Large intestine (tissue), 3 donors: ENCODE results near the gene RASA3. TPM values are rescaled to one million over a fixed set of nuclear protein-coding genes. Genes with fewer than 3 reads are reported as not detected.
"Not testable (repeated sequence)": the region's sequence is repeated elsewhere in the genome, so short reads cannot be mapped to it uniquely, and the experiment has no call there.

Source experiments
- DNase-seq, 2 donors: peaks; one replicate each; pipeline versions ENCODE4 v3.0.0 to v3.0.0-alpha.2; 2013
- H3K27ac ChIP-seq: one replicate; pipeline ENCODE4 v1.5.1; 2013; ENCODE audit warnings: low read length
- H3K27me3 ChIP-seq: 2 replicates; pipeline ENCODE4 v1.6.1; 2013; ENCODE audit warnings: low read length; ENCODE audit not compliant: control insufficient read depth, insufficient read depth
- H3K36me3 ChIP-seq: 2 replicates; pipeline ENCODE4 v1.6.1; 2013; ENCODE audit warnings: low read length; ENCODE audit not compliant: control insufficient read depth, insufficient read depth
- H3K4me1 ChIP-seq: one replicate; pipeline ENCODE4 v1.6.1; 2013; ENCODE audit warnings: low read length; ENCODE audit not compliant: control insufficient read depth, insufficient read depth
- H3K4me3 ChIP-seq: one replicate; pipeline ENCODE4 v1.5.1; 2013; ENCODE audit warnings: low read length
- H3K9me3 ChIP-seq: one replicate; pipeline ENCODE4 v1.6.1; 2013; ENCODE audit warnings: mild to moderate bottlenecking, low read depth, low read length, moderate library complexity; ENCODE audit not compliant: control insufficient read depth
- WGBS: methylation state at CpG from one replicate; pipeline ENCODE4 v1.1.5; 2013; ENCODE audit warnings: low lambda C conversion rate; ENCODE audit not compliant: insufficient coverage; 5-methylcytosine and 5-hydroxymethylcytosine counted together
- polyA plus RNA-seq: library from polyadenylated mRNA; unstranded; fragments of 120-200 nt; gene quantifications from one replicate; pipeline ENCODE4 v1.2.1, GENCODE V29; 2013

RASA3 gene
- polyA plus RNA-seq, 1 donor = 8.3 TPM

DNA sequence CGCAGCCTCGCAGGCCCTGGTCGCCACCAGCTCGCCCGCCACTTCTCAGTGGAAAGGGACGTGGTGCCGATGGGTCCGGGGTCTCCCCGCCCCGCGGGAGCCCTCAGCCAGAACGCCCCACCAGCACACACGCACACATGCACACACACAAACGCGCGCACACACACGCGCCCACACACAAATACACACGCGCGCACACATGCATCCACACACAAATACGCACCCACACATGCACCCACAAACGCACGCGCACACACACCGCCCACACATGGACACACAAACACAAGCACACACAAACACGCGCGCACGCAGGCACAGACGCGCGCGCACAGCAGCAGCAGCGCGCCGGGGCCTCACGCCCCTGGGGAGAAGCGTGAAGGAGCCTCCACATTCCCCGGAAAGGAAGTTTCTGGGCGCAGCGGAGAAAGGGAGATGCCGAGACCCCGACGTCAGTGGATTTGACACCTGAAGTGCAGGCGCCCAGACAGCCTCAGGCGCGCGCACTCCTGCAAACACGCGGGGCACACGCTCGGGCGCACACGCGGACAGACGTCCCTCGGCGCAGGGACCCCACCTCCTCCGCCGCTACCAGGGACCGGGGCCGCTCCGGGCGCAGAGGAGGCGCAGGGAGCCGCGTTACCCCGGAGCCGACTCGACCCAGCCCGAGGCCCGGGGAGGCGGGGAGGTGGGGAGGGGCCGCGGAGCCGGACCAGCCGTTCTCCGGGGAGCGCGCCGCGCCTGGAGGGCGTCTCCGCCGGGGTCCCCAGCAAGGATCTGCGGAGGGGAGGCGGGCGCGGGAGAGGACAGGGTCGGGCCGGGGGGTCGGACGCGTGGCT lies 622 bp downstream of the RASA3 start:
- H3K9me3 ChIP-seq = peaks cover 14% of the 10 kb centered on the region
- H3K36me3 ChIP-seq = no peaks in the 10 kb centered on the region
- H3K4me3 ChIP-seq = peak overlapping the region; percentile 80
- H3K27ac ChIP-seq = peak overlapping the region; percentile 38
- no peaks in the 10 kb centered on the region for H3K27me3 ChIP-seq
- WGBS = no CpG with 5 or more reads among the region's 95 CpGs
- peak; percentile 29 to 62 for DNase-seq
- peaks cover 26% of the 10 kb centered on the region for H3K4me1 ChIP-seq

DNA sequence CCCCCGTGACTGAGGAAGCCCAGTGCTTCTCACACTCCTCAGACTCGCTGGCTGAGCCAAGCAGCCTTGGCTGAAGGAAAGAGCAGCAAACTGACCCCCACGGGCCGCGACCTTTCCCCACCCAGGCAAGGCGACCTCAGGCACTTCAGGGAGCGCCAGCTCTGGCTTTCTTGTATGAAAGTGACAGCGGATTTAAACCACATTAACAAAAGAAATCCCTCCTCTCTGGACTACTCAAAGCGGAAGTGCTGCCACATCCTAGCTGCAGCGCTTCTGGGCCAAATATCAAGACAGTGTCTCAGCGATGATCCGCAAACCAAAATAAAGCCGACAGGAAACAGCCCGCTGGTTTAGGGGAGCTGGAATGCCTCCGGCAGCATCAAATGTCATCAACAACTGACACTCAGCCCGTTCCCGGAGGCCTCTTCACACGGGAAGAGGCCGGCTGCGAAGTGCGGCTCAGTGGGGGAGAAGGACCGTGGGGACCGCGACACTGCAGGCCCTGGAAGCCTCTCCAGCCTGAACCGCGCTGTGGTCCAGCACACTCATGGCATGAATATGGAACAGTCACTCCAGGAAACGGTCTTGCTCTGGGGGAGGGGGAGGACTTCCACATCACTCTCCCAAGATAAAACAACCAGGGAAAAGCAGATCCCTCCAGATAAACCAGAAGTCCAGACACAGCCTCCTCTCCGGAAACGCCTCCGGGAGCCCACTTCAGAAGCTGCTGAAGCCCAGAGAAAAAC lies 1.4 kb downstream of the RASA3 start:
- no peaks in the 10 kb centered on the region for H3K27me3 ChIP-seq
- DNase-seq = peak; percentile 24 to 55
- peak overlapping the region; percentile 38 for H3K27ac ChIP-seq
- no CpG with 5 or more reads among the region's 30 CpGs for WGBS
- peaks cover 26% of the 10 kb centered on the region for H3K4me1 ChIP-seq
- H3K9me3 ChIP-seq = peaks cover 14% of the 10 kb centered on the region
- no peaks in the 10 kb centered on the region for H3K36me3 ChIP-seq
- peak overlapping the region; percentile 80 for H3K4me3 ChIP-seq

DNA sequence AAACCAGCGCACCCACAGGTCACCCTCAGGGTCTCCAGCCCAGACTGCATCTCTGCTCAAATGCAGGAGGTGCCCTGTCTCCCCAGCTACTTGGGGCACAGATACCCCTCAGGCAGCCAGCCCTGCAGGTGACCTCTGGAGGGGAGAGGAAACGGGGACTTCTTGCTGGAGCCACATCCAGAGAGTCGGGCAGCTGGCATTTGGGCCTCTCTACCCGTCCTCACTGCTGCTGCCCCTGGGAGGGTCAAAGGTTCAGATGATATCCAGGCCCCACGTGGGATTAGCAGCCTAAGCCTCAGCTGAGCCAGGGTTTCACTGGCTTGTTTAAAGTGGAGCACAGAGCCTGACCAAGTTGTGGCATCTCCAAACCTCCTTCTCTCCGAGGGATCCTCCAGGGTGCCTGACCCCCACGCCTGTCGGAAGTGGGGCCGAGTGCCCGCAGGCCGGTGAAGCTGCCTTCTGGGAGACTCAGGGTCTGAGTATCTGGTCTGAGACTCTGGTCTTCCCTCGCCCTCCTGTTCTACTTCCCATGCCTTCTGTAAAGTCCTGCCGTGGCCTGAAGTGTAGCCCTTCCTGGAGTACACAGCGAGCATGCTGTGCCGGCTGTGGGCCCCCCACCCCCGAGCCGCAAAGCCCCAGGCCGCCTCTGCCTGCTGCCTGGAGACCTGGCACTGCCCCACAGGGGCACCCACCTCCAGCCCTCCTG lies 2.1 kb downstream of the RASA3 start:
- no CpG with 5 or more reads among the region's 18 CpGs for WGBS
- no peak for DNase-seq
- peak overlapping the region; percentile 80 for H3K4me3 ChIP-seq
- H3K4me1 ChIP-seq = peaks cover 26% of the 10 kb centered on the region
- H3K9me3 ChIP-seq = peaks cover 14% of the 10 kb centered on the region
- H3K27me3 ChIP-seq = no peaks in the 10 kb centered on the region
- H3K36me3 ChIP-seq = no peaks in the 10 kb centered on the region
- H3K27ac ChIP-seq = peak overlapping the region; percentile 38

DNA sequence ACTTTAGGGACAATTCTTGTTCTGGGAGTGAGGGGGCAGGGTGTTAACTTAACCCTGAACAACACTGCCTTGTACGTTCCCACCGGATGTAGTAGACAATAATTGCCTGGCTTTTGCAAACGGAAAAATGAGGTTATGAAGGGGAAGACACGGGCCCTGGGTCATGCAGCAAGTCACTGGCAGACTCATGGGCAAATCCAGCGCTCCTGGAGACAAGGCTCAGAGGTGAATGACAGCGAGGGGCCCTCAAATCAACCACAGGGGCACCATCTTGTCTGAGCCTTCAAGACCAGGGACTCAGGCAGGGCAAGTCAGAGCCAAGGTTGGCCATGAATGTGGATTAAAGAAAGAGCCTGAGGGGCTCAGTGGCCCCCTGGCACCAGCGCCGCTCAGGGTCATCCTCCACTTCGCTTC lies 2.8 kb downstream of the RASA3 start:
- no peak overlapping the region for H3K4me3 ChIP-seq

DNA sequence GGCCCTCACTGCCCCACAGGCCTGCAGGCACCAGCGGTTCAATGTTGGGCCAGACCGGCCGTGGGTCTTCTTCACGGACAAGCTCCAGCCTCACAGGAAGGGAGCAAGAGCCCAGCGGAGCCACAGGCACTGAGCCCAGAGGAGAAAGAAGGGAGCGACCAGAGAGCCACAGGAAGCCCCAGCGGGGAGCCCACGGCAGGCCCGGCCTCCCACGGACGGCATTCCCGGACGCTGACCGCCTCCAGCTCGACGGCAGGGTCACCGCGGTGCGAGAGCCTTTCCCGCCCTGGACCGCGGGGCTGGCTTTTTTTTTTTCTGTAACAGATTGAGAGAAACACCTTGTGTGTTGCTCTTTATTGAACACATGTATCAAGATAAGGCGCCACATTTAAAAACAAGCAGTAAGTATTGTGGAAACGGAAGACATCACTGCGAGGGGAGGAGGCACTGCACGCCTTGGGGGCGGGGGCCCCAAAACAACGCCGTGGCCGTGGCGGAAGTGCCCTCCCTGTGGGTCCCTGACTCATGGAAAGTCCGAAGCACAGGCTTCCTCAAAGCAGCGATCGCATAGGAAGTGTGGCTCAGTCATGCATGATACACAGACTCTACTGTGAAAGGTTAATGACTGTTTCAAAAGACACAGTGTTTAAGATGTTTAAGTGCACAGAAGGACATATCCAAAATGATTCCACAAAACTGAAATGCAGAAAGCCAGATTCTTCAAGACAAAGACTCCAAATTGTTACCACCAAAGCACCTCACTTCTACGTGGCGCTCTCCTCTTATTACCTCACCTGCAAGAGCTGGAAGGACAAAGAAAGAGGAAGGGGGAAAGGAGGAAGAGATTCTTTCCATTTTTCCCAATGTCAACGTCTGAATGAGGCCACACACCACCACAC lies 3.5 kb downstream of the RASA3 start:
- Histone ChIP-seq H3K4me1 (peaks cover 37% of the 10 kb centered on the region), H3K9me3 (peaks cover 14% of the 10 kb centered on the region), H3K36me3 (no peaks in the 10 kb centered on the region), H3K4me3 (no peak overlapping the region), H3K27me3 (no peaks in the 10 kb centered on the region), H3K27ac (peak overlapping the region; percentile 43)
- peak in 1 of 2 donors; percentile 41 for DNase-seq
- WGBS = no CpG with 5 or more reads among the region's 37 CpGs

More for the DNA sequence above, 2.8 kb downstream of the RASA3 start:
- H3K4me1 ChIP-seq = peaks cover 30% of the 10 kb centered on the region
- H3K36me3 ChIP-seq = no peaks in the 10 kb centered on the region
- no peaks in the 10 kb centered on the region for H3K27me3 ChIP-seq
- WGBS = no CpG with 5 or more reads among the region's 9 CpGs
- peak overlapping the region; percentile 38 for H3K27ac ChIP-seq
- DNase-seq = no peak
- peaks cover 14% of the 10 kb centered on the region for H3K9me3 ChIP-seq

DNA sequence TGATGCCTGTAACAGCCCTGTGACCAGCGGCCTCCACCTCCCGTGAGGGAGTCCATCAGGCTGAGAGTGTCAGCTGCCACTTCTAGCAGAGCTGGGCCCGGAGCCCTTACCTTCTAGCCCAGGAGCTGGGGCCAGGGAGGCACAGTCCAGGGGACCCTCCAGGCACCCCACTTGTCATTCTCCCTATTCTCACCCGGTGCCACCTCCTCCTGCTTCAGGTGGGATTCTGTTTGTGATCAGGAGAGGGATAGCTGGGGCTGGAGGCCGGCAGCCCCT lies 4.1 kb downstream of the RASA3 start:
- no peak for DNase-seq
- no CpG with 5 or more reads among the region's 5 CpGs for WGBS
- H3K9me3 ChIP-seq = peaks cover 14% of the 10 kb centered on the region
- H3K27ac ChIP-seq = peak overlapping the region; percentile 8
- H3K4me3 ChIP-seq = no peak overlapping the region
- H3K4me1 ChIP-seq = peaks cover 41% of the 10 kb centered on the region
- H3K27me3 ChIP-seq = no peaks in the 10 kb centered on the region
- H3K36me3 ChIP-seq = no peaks in the 10 kb centered on the region

DNA sequence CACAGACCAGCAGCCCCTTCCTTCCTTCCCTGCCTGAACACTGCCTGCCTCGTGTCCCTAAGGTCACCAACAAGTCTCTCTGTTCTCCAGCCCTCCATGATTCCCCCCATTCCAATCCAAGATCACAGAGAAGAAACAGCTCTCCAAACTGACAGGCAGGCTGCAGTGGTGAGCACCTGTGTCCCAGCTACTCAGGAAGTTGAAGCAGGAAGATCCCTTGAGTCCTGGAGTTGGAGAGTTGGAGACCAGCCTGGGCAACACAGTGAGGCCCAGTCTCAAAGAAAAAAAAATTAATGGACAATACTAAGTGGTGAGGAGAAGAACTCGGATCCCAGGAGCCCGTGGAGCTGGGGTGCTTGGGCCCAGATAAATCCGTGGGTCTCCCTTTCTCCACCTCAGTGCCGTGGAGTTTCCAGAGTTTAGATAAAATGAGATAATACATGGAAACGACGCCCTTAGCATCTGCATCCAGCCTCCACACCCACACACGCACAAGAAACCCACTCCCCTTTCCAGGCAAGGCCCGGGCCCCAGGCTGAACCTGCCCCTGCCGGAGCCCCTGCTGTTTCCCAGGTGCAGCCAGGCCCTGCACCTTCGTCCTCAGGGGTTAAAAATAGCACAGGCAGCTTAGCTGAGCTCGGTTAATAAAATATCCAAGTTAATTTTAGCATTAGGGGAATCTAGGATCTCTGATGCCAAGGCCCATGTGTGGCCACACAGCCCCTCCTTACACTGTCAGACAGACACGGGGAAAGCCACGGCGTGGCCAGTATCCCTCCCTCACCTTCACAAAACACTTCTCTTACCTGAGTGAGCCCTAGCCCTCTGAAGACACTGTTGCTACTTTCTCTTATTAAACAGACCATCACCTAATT lies 4.7 kb downstream of the RASA3 start:
- DNase-seq = no peak
- WGBS = no CpG with 5 or more reads among the region's 15 CpGs
- Histone ChIP-seq H3K27me3 (no peaks in the 10 kb centered on the region), H3K4me1 (peaks cover 42% of the 10 kb centered on the region), H3K9me3 (peaks cover 14% of the 10 kb centered on the region), H3K36me3 (no peaks in the 10 kb centered on the region), H3K4me3 (no peak overlapping the region), H3K27ac (no peak overlapping the region)

DNA sequence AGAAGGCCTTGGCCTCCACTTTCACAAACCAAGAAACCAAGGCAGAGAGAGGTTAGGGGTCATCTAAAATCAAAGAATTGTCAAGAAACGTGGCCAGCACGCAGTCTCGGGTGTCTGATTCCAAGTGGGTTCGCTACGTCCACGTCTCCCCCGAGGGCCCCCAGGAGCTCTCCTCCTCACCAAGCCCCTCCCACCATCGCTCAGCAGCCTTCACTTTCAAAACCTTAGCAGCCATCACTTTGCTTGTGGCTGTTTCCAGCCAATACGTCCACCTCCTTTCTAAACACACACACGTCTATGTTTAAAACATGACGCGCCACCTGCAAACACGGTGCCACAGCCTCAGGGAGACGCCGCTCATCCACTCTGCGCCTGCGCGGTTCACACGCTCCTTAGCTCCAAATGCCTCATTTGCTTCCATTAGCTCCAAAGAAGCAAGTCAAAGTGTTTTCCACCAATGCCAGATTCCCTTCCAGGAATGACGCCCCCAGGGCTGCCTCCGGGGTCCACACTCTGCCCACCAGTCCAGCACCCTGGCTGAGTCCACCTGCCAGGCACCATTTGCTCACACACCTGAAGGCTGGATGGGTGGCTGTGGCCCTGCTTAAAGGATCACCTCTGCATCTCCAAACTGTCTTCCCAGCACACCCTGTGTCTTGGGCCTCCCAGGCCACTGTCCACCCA lies 5.5 kb downstream of the RASA3 start:
- DNase-seq = no peak
- Histone ChIP-seq H3K27ac (no peak overlapping the region), H3K9me3 (peaks cover 14% of the 10 kb centered on the region), H3K4me3 (no peak overlapping the region), H3K36me3 (no peaks in the 10 kb centered on the region), H3K4me1 (peaks cover 50% of the 10 kb centered on the region), H3K27me3 (no peaks in the 10 kb centered on the region)
- WGBS = no CpG with 5 or more reads among the region's 21 CpGs

DNA sequence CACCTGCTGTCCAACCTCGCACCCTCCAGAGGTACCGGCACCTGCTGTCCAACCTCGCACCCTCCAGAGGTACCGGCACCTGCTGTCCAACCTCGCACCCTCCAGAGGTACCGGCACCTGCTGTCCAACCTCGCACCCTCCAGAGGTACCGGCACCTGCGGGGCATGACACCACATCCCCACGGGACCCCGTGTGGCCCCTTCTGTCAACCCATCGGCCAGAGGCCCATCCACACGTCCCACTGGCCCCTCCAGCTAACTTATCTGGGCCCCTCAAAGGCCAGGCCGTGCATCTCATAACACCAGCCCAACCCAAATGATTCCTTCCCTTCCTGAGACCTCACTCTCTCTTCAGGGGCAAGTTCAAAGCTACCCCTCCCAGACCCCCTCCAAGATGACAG lies 6.3 kb downstream of the RASA3 start:
- H3K27me3 ChIP-seq, H3K4me3 ChIP-seq, H3K36me3 ChIP-seq, H3K27ac ChIP-seq, DNase-seq: not testable (repeated sequence)
- Histone ChIP-seq H3K9me3 (peaks cover 11% of the 10 kb centered on the region), H3K4me1 (peaks cover 51% of the 10 kb centered on the region)
- WGBS = no CpG with 5 or more reads among the region's 14 CpGs
